Measurements from ENCODE around the gene ALDH1L1. TPM values are rescaled to one million over a fixed set of nuclear protein-coding genes. Genes with fewer than 3 reads are reported as not detected.

Gene ALDH1L1
- 4.6 and 7.0 TPM in 2 replicates for total RNA-seq (2014; rRNA removed; shearing (Covaris generic))

GRCh38 chr3:126180477-126181397, at the start of gene ALDH1L1:
TSS of gene ALDH1L1 (minus strand) at chr3:126180586. CDS start at chr3:126160979, 19,607 bp downstream.
- DNase-seq (ENCODE audit: low spot score): no peak

GRCh38 chr3:126226374-126226773, 46.0 kb upstream of the ALDH1L1 start:
- no peak for DNase-seq (ENCODE audit: low spot score)

GRCh38 chr3:126216416-126216815, 36.0 kb upstream of the ALDH1L1 start:
- no peak for DNase-seq (ENCODE audit: low spot score)

- no peak for DNase-seq (ENCODE audit: low spot score)
Measured at GRCh38 chr3:126213379-126214028, 33.1 kb upstream of the ALDH1L1 start.

- DNase-seq (ENCODE audit: low spot score): no peak
Measured at GRCh38 chr3:126212620-126213378, 32.4 kb upstream of the ALDH1L1 start.

- no peak for DNase-seq (ENCODE audit: low spot score)
Measured at GRCh38 chr3:126212250-126212619, 31.8 kb upstream of the ALDH1L1 start.

- DNase-seq (ENCODE audit: low spot score): no peak
Measured at GRCh38 chr3:126211569-126211968, 31.2 kb upstream of the ALDH1L1 start.

GRCh38 chr3:126210606-126211005, 30.2 kb upstream of the ALDH1L1 start:
- no peak for DNase-seq (ENCODE audit: low spot score)

- no peak for DNase-seq (ENCODE audit: low spot score)
Measured at GRCh38 chr3:126209741-126210140, 29.4 kb upstream of the ALDH1L1 start.

- peak; percentile 98 for DNase-seq (ENCODE audit: low spot score)
Measured at GRCh38 chr3:126208606-126209256, 28.3 kb upstream of the ALDH1L1 start.

GRCh38 chr3:126208182-126208581, 27.8 kb upstream of the ALDH1L1 start:
- no peak for DNase-seq (ENCODE audit: low spot score)

- no peak for DNase-seq (ENCODE audit: low spot score)
Measured at GRCh38 chr3:126207166-126207565, 26.8 kb upstream of the ALDH1L1 start.

- no peak for DNase-seq (ENCODE audit: low spot score)
Measured at GRCh38 chr3:126205717-126206655, 25.6 kb upstream of the ALDH1L1 start.

GRCh38 chr3:126202680-126203079, 22.3 kb upstream of the ALDH1L1 start:
- no peak for DNase-seq (ENCODE audit: low spot score)

- no peak for DNase-seq (ENCODE audit: low spot score)
Measured at GRCh38 chr3:126202276-126202675, 21.9 kb upstream of the ALDH1L1 start.

- no peak for DNase-seq (ENCODE audit: low spot score)
Measured at GRCh38 chr3:126201168-126201567, 20.8 kb upstream of the ALDH1L1 start.

- no peak for DNase-seq (ENCODE audit: low spot score)
Measured at GRCh38 chr3:126200534-126200933, 20.1 kb upstream of the ALDH1L1 start.

GRCh38 chr3:126199256-126199655, 18.9 kb upstream of the ALDH1L1 start:
- no peak for DNase-seq (ENCODE audit: low spot score)

- peak; percentile 71 for DNase-seq (ENCODE audit: low spot score)
Measured at GRCh38 chr3:126197854-126198584, 17.6 kb upstream of the ALDH1L1 start.

- DNase-seq (ENCODE audit: low spot score): no peak
Measured at GRCh38 chr3:126197343-126197742, 17.0 kb upstream of the ALDH1L1 start.
